CD4-positive, alpha-beta memory T cell (primary cell): ENCODE measurements around the gene AK8. TPM values are rescaled to one million over a fixed set of nuclear protein-coding genes. Genes with fewer than 3 reads are reported as not detected.

Experiments
- CTCF ChIA-PET: fragments of 350-600 bp; sonication (Branson Sonifier 250); formaldehyde crosslinking; loops from one replicate; lab custom pipeline; 2021; ENCODE audit warnings: inconsistent platforms; ENCODE audit not compliant: partially characterized antibody; lab: Charles Lee
- POLR2A ChIA-PET: fragments of 350-600 bp; sonication (Branson Sonifier 250); formaldehyde crosslinking; loops from one replicate; lab custom pipeline; 2021; ENCODE audit not compliant: partially characterized antibody; lab: Charles Lee
- DNase-seq, 5 donors: peaks; one replicate each; pipeline versions ENCODE4 v3.0.0 to v3.0.0-alpha.2; 2020 to 2022; ENCODE audit warnings: mixed read lengths in 1 of 5
- H3K27ac ChIP-seq: one replicate; pipeline ENCODE4 v1.7.0; 2013; ENCODE audit warnings: low read depth, low read length
- H3K27me3 ChIP-seq: 2 replicates; pipeline ENCODE4 v1.7.0; 2013; ENCODE audit warnings: mild to moderate bottlenecking, low read length, moderate library complexity; ENCODE audit not compliant: insufficient read depth
- H3K36me3 ChIP-seq: 2 replicates; pipeline ENCODE4 v1.7.0; 2013; ENCODE audit warnings: mild to moderate bottlenecking, low read length, moderate library complexity; ENCODE audit not compliant: insufficient read depth
- H3K4me1 ChIP-seq: 2 replicates; pipeline ENCODE4 v1.7.0; 2013; ENCODE audit warnings: mild to moderate bottlenecking, low read length, moderate library complexity; ENCODE audit not compliant: insufficient read depth
- H3K4me3 ChIP-seq, 2 donors: one replicate each; pipeline ENCODE4 v1.7.0; 2013; ENCODE audit warnings: low read length in 2 of 2, mild to moderate bottlenecking in 1 of 2
- H3K9me3 ChIP-seq, 2 donors: one replicate each; pipeline ENCODE4 v1.7.0; 2013; ENCODE audit warnings: low read length in 2 of 2, control low read depth in 1 of 2; ENCODE audit not compliant: control insufficient read depth in 1 of 2
- H3K27ac Mint-ChIP-seq, 7 donors: one replicate each; pipeline ENCODE4 v1.8.0; 2020 to 2021; ENCODE audit warnings: mixed read lengths in 7 of 7, mild to moderate bottlenecking in 6 of 7, inconsistent platforms in 3 of 7, moderate library complexity in 3 of 7
- H3K27me3 Mint-ChIP-seq, 2 donors: one replicate each; pipeline ENCODE4 v1.8.0; 2020 to 2021; ENCODE audit warnings: mixed read lengths in 2 of 2
- H3K36me3 Mint-ChIP-seq, 2 donors: one replicate each; pipeline ENCODE4 v1.8.0; 2020 to 2021; ENCODE audit warnings: mixed read lengths in 2 of 2, inconsistent platforms in 1 of 2, mild to moderate bottlenecking in 1 of 2
- H3K4me1 Mint-ChIP-seq, 4 donors: one replicate each; pipeline ENCODE4 v1.8.0; 2020 to 2021; ENCODE audit warnings: mixed read lengths in 4 of 4, mild to moderate bottlenecking in 1 of 4
- H3K4me3 Mint-ChIP-seq, 8 donors: one replicate each; pipeline ENCODE4 v1.8.0; 2020 to 2021; ENCODE audit warnings: mixed read lengths in 8 of 8, mild to moderate bottlenecking in 7 of 8, moderate library complexity in 6 of 8, inconsistent platforms in 3 of 8
- H3K9me3 Mint-ChIP-seq, 8 donors: one replicate each; pipeline ENCODE4 v1.8.0; 2020 to 2021; ENCODE audit warnings: mixed read lengths in 8 of 8, mild to moderate bottlenecking in 5 of 8, inconsistent platforms in 3 of 8, moderate library complexity in 1 of 8
- intact Hi-C: fragments of 100-400 bp; cut with micrococcal nuclease; formaldehyde crosslinking; loops from one replicate; pipeline ENCODE4 v1.15.1; 2023
- polyA plus RNA-seq, 2 donors: library from polyadenylated mRNA; unstranded; fragments of 300-500 nt; fragmentation: Illumina TruSeq; gene quantifications; one replicate each; pipeline ENCODE4 v1.2.3, GENCODE V29; 2021
- total RNA-seq, 2 experiments: library from RNA; stranded (reverse); gene quantifications; one replicate each; pipeline ENCODE4 v1.2.3, GENCODE V29; 2021

The AK8 gene
- total and polyA plus RNA-seq, 4 experiments from 2014 or later, result 0.28 TPM; not detected in 3

DNA sequence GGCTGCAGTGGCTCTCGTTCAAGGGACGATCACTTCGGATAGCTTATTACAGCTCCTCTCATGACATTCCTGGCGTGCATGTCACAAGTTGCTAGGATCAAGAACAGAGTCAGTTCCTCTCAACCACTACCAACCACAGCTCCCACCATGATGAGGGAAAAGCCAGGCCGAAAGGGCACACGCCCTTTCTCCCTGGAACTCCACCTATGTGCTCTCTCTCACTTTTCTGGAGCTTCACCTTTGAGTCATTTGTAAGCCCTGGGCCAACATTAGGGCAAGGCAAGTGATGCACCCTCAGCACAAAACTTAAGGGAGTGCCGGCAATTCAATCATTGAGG lies 2.2 kb upstream of the AK8 start:
- ChIA-PET POLR2A (no interaction called here), CTCF (interaction anchor here (2.0 kb wide), 1 partner anchor 22 kb away, joined by 10 read pairs; no protein-coding TSS in a partner anchor)
- H3K36me3 ChIP-seq, result no peaks in the 10 kb centered on the region
- H3K4me1 ChIP-seq, result peaks cover 12% of the 10 kb centered on the region
- Mint-ChIP-seq H3K36me3 (peaks cover 0 to 3% of the 10 kb centered on the region in 2 donors), H3K4me3 (peak overlapping the region in 6 of 8 donors; percentile 2 to 52 (median 26)), H3K9me3 (no peaks in the 10 kb centered on the region), H3K27me3 (no peaks in the 10 kb centered on the region), H3K27ac (peak overlapping the region in 2 of 7 donors; percentile 53 to 84), H3K4me1 (peaks cover 5 to 12% (median 7%) of the 10 kb centered on the region in 4 donors)
- no peaks in the 10 kb centered on the region for H3K27me3 ChIP-seq
- no peak overlapping the region for H3K4me3 ChIP-seq
- H3K9me3 ChIP-seq, result no peaks in the 10 kb centered on the region
- H3K27ac ChIP-seq, result no peak overlapping the region
- DNase-seq, result no peak
- intact Hi-C loops, result no loop called here

DNA sequence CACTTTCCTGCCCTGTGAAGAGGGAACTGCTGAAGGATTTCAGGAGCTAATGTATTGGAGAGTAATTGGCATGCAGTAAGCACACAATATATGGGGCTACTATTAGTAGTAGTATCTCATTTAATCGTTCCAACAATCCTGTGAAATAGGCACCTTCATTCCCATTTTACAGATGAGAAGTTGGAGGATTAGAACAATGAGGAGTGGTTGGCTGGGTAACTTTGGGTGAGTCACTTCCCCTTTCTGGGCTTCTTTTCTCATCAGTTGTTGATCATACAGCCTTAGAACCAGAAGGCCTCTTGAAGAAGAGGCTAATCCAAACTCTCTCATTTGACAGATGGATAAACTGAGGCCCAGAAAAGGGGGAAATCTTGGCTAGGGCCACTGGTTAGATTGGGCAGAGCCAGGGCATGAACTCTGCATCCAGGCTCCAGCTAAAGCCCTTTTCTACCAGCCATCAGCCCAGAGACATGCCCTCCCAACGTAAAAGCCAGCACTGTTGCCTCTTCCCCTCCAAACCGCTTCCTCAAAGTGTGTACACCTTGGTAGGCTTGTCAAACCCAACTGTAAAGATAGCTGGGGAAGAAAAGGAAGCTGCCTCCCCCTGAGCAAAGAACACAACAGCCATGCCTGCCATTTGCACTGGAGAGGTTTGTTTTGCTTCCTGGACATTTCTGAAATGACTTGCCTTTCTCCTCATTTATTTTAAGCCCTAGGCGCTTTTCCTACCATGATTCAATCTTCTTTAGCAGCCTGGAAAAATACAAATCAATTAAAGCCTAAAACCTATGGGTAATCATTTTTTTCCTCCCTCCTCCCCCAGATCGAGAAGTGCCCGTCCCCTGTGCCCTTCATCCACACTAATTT lies 1.6 kb upstream of the AK8 start:
- no peaks in the 10 kb centered on the region for H3K9me3 Mint-ChIP-seq
- no peak overlapping the region for H3K27ac ChIP-seq
- H3K9me3 ChIP-seq, result no peaks in the 10 kb centered on the region
- peak overlapping the region; percentile 65 to 94 (median 84) for H3K27ac Mint-ChIP-seq
- no peaks in the 10 kb centered on the region for H3K27me3 Mint-ChIP-seq
- peaks cover 0 to 3% of the 10 kb centered on the region in 2 donors for H3K36me3 Mint-ChIP-seq
- H3K4me3 ChIP-seq, result no peak overlapping the region
- intact Hi-C loops, result loop anchor here (2.0 kb wide), 1 partner anchor 65 kb away; the partner anchor contains the start of gene TSC1
- no peaks in the 10 kb centered on the region for H3K36me3 ChIP-seq
- no peak for DNase-seq
- ChIA-PET CTCF (interaction anchor here (2.0 kb wide), 1 partner anchor 22 kb away, joined by 10 read pairs; no protein-coding TSS in a partner anchor), POLR2A (interaction anchor here (2.7 kb wide), 1 partner anchor 65 kb away, joined by 22 read pairs; the partner anchor contains the start of gene TSC1)
- H3K27me3 ChIP-seq, result no peaks in the 10 kb centered on the region
- H3K4me1 ChIP-seq, result peaks cover 12% of the 10 kb centered on the region
- peak overlapping the region; percentile 83 to 91 (median 85) for H3K4me3 Mint-ChIP-seq
- H3K4me1 Mint-ChIP-seq, result peaks cover 5 to 12% (median 7%) of the 10 kb centered on the region in 4 donors

DNA sequence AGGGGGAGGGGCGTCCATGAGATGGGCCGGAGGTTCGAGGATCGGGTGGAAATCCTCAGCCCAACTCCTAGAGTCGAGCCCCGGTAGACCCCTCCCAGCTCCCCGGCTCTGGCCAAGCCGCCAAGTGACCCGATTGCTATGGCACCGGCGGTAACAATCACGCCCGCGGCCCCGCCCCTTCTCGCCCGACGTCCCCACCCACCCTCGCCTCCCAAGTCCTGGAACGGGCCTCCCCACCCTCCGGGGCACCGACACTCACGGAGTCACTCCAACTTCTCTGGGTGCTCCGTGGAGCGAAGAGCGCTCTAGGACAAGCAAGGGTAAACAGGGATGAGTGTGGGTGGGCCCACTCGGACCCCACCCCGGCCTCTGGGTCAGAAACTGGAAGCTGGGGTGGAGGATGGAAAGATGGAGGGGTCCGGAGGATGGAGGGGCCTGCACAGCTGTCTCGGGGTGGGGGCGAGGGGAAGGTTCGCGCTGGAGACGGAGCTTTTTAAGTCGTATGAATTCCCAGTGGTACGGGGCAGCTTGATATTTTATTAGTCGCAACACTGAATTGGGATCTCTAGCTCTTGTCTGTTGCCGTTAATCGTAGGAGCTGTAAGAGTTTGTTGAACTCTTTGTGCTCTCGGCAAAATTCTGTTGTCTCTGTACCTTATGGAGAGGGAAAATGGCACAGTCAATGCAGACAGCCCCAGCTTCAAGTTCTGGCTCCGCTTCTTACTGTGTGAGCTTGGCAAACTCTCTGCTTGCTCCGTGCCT lies 792 bp upstream of the AK8 start, which contains the start of gene SPACA9:
TSS of gene SPACA9 (plus strand) at position 204 of the 762 bp plus-strand sequence. CDS start 5,050 bp downstream, outside the sequence.
- no peaks in the 10 kb centered on the region for H3K36me3 ChIP-seq
- no peaks in the 10 kb centered on the region for H3K27me3 ChIP-seq
- H3K4me1 ChIP-seq, result peaks cover 12% of the 10 kb centered on the region
- no peaks in the 10 kb centered on the region for H3K9me3 ChIP-seq
- ChIA-PET CTCF (interaction anchor here (1.5 to 2.0 kb wide), 2 partner anchors 21 to 23 kb away, joined by 5 to 10 read pairs; no protein-coding TSS in a partner anchor), POLR2A (interaction anchor here (0.8 to 2.7 kb wide), 4 partner anchors 30 to 469 kb away, joined by 3 to 22 read pairs (median 7); partner anchors contain the start of genes DDX31, GTF3C4, MED22 and RPL7A)
- peaks cover 5 to 12% (median 7%) of the 10 kb centered on the region in 4 donors for H3K4me1 Mint-ChIP-seq
- H3K4me3 ChIP-seq, result peak within 1 kb of the TSS; percentile 73 to 98
- no peaks in the 10 kb centered on the region for H3K27me3 Mint-ChIP-seq
- intact Hi-C loops, result loop anchor here (2.0 kb wide), 1 partner anchor 66 kb away; the partner anchor contains the start of gene TSC1
- H3K9me3 Mint-ChIP-seq, result no peaks in the 10 kb centered on the region
- H3K36me3 Mint-ChIP-seq, result peaks cover 0 to 3% of the 10 kb centered on the region in 2 donors
- no peak for DNase-seq
- H3K4me3 Mint-ChIP-seq, result peak within 1 kb of the TSS; percentile 83 to 91 (median 85)
- H3K27ac ChIP-seq, result peak within 1 kb of the TSS; percentile 70
- peak within 1 kb of the TSS; percentile 65 to 94 (median 84) for H3K27ac Mint-ChIP-seq

DNA sequence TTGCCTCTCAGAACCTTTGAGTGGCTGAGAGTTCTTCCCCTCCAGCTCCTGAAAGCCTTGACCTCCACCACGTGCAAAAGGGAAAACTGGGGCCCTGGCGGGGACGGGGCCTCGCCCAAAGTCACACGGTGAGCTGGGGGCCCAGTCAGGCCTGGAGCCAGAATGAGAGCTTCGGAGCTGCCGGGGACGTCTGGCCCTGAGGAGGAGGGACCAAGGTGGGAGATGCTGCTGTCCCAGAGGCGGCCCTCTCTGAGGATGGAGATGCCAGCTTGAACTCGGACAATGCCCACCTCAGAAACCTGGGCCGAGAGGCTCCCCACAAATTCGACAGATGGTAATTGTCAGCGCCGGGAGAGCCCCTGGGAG lies 643 bp downstream of the AK8 start:
- Histone ChIP-seq H3K4me3 (peak overlapping the region in 1 of 2 donors; percentile 98), H3K36me3 (no peaks in the 10 kb centered on the region), H3K27ac (peak overlapping the region; percentile 70), H3K4me1 (peaks cover 12% of the 10 kb centered on the region), H3K27me3 (no peaks in the 10 kb centered on the region), H3K9me3 (no peaks in the 10 kb centered on the region)
- Mint-ChIP-seq H3K4me1 (peaks cover 8 to 17% (median 12%) of the 10 kb centered on the region in 4 donors), H3K36me3 (peaks cover 0 to 3% of the 10 kb centered on the region in 2 donors), H3K4me3 (peak overlapping the region; percentile 62 to 81 (median 76)), H3K27me3 (peaks cover 0 to 1% of the 10 kb centered on the region in 2 donors), H3K9me3 (no peaks in the 10 kb centered on the region), H3K27ac (peak overlapping the region in 5 of 7 donors; percentile 62 to 90 (median 84))
- intact Hi-C loops, result no loop called here
- CTCF ChIA-PET, result interaction anchor here (1.0 to 1.5 kb wide), 5 partner anchors 23 to 67 kb away, joined by 3 to 5 read pairs (median 4); partner anchors contain the start of gene TSC1
- DNase-seq, result no peak
- POLR2A ChIA-PET, result interaction anchor here (0.7 to 2.7 kb wide), 4 partner anchors 31 to 470 kb away, joined by 3 to 22 read pairs (median 7); partner anchors contain the start of genes DDX31, GTF3C4, MED22 and RPL7A

DNA sequence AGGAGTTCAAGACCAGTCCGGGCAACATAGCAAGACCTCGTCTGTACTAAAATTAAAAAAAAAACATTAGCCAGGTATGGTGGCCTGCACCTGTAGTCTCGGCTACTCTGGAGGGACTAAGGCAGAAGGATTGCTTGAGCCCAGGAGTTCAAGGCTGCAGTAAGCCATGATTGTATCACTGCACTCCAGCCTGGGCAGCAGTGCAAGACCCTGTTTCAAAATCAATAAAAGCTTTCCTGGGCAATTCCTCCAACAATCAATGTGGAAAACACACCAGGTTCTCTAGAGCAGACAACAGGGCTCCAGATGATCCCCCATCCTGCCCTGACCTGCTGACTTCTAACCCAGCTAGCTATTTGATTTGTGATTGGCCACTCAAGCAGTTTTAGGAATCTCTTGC lies 1.2 kb downstream of the AK8 start:
- DNase-seq, result no peak
- H3K9me3 Mint-ChIP-seq, result no peaks in the 10 kb centered on the region
- H3K27ac Mint-ChIP-seq, result peak overlapping the region in 5 of 7 donors; percentile 25 to 86 (median 42)
- peaks cover 0 to 1% of the 10 kb centered on the region in 2 donors for H3K27me3 Mint-ChIP-seq
- Histone ChIP-seq H3K27ac (no peak overlapping the region), H3K27me3 (no peaks in the 10 kb centered on the region), H3K9me3 (no peaks in the 10 kb centered on the region), H3K4me3 (no peak overlapping the region), H3K36me3 (no peaks in the 10 kb centered on the region), H3K4me1 (peaks cover 12% of the 10 kb centered on the region)
- H3K4me3 Mint-ChIP-seq, result peak overlapping the region; percentile 70 to 81 (median 76)
- ChIA-PET CTCF (interaction anchor here (1.0 to 1.3 kb wide), 4 partner anchors 25 to 67 kb away, joined by 3 to 4 read pairs (median 4); partner anchors contain the start of gene TSC1), POLR2A (interaction anchor here (2.7 kb wide), 1 partner anchor 68 kb away, joined by 22 read pairs; the partner anchor contains the start of gene TSC1)
- intact Hi-C loops, result no loop called here
- peaks cover 0 to 3% of the 10 kb centered on the region in 2 donors for H3K36me3 Mint-ChIP-seq
- peaks cover 8 to 17% (median 12%) of the 10 kb centered on the region in 4 donors for H3K4me1 Mint-ChIP-seq

DNA sequence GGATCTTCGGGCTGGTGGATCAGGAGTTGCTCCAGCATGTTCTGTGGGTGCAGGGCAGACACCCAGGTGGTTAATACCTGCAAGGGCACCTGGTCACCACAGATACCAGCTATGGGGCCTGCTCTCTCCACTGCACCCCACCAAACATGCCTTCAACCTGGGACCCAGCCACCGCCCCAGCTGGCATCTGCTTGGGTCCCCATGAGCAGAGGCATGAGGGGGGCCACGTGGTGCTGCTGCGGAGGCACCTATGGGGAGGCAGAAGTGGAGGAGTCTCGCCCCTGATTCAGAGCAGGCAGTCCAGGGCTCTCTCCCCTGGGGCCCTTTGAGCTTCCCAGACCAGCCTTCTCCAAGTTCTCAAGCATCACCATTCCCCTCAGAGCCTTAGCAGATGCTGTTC lies 2.9 kb downstream of the AK8 start:
- H3K9me3 Mint-ChIP-seq, result no peaks in the 10 kb centered on the region
- H3K27ac Mint-ChIP-seq, result no peak overlapping the region
- POLR2A ChIA-PET, result no interaction called here
- Histone ChIP-seq H3K36me3 (no peaks in the 10 kb centered on the region), H3K9me3 (no peaks in the 10 kb centered on the region), H3K27me3 (no peaks in the 10 kb centered on the region), H3K4me3 (no peak overlapping the region), H3K27ac (no peak overlapping the region), H3K4me1 (peaks cover 12% of the 10 kb centered on the region)
- peaks cover 0 to 3% of the 10 kb centered on the region in 2 donors for H3K36me3 Mint-ChIP-seq
- H3K4me3 Mint-ChIP-seq, result peak overlapping the region in 1 of 8 donors; percentile 80
- peaks cover 0 to 1% of the 10 kb centered on the region in 2 donors for H3K27me3 Mint-ChIP-seq
- no peak for DNase-seq
- peaks cover 8 to 17% (median 11%) of the 10 kb centered on the region in 4 donors for H3K4me1 Mint-ChIP-seq
- CTCF ChIA-PET, result no interaction called here
- intact Hi-C loops, result no loop called here
